ENCODE data around the gene NDUFV2.
"Not testable (repeated sequence)": the region's sequence is repeated elsewhere in the genome, so short reads cannot be mapped to it uniquely, and the experiment has no call there.

Gene NDUFV2

GRCh38 chr18:9139400-9140039, 37.0 kb downstream of the NDUFV2 start:
- peak overlapping the region in 4 of 7 experiments; percentile 60 to 87 (median 76) for H3K4me3 ChIP-seq
- H3K27ac ChIP-seq: peak overlapping the region in 14 of 21 experiments; percentile 1 to 89 (median 38)

- H3K4me3 ChIP-seq: peak overlapping the region in 2 of 7 experiments; percentile 84 to 87
- peak overlapping the region in 7 of 21 experiments; percentile 1 to 89 (median 37) for H3K27ac ChIP-seq
These were observed 37.9 kb downstream of the NDUFV2 start for GRCh38 chr18:9140381-9140780.

GRCh38 chr18:9140984-9141383, 38.5 kb downstream of the NDUFV2 start:
- H3K4me3 ChIP-seq: peak overlapping the region in 1 of 7 experiments; percentile 87
- H3K27ac ChIP-seq: peak overlapping the region in 2 of 21 experiments; percentile 18 to 89

- H3K4me3 ChIP-seq: no peak overlapping the region
- H3K27ac ChIP-seq: no peak overlapping the region
These were observed 43.7 kb downstream of the NDUFV2 start for GRCh38 chr18:9146224-9146623.

- no peak overlapping the region for H3K4me3 ChIP-seq
- H3K27ac ChIP-seq: peak overlapping the region in 8 of 21 experiments; percentile 2 to 45 (median 14)
These were observed 45.1 kb downstream of the NDUFV2 start for GRCh38 chr18:9147440-9148202.

GRCh38 chr18:9148203-9148552, 45.7 kb downstream of the NDUFV2 start:
- H3K4me3 ChIP-seq: no peak overlapping the region
- H3K27ac ChIP-seq: peak overlapping the region in 5 of 21 experiments; percentile 2 to 32 (median 15)

GRCh38 chr18:9150121-9150520, 47.6 kb downstream of the NDUFV2 start:
- no peak overlapping the region for H3K27ac ChIP-seq
- no peak overlapping the region for H3K4me3 ChIP-seq

GRCh38 chr18:9153256-9153655, 50.8 kb downstream of the NDUFV2 start:
- Histone ChIP-seq H3K4me3 (no peak overlapping the region), H3K27ac (no peak overlapping the region)

- Histone ChIP-seq H3K4me3 (no peak overlapping the region), H3K27ac (no peak overlapping the region)
These were observed 54.2 kb downstream of the NDUFV2 start for GRCh38 chr18:9156604-9157249.

GRCh38 chr18:9157806-9158205, 55.3 kb downstream of the NDUFV2 start:
- H3K4me3 ChIP-seq: no peak overlapping the region
- H3K27ac ChIP-seq: no peak overlapping the region

GRCh38 chr18:9160014-9160413, 57.5 kb downstream of the NDUFV2 start:
- H3K4me3 ChIP-seq: no peak overlapping the region
- no peak overlapping the region for H3K27ac ChIP-seq

- not testable (repeated sequence) for H3K27ac ChIP-seq, H3K4me3 ChIP-seq
These were observed 60.2 kb downstream of the NDUFV2 start for GRCh38 chr18:9162663-9163062.

GRCh38 chr18:9164149-9164548, 61.6 kb downstream of the NDUFV2 start:
- not testable (repeated sequence) for H3K4me3 ChIP-seq, H3K27ac ChIP-seq

- H3K27ac ChIP-seq, H3K4me3 ChIP-seq: not testable (repeated sequence)
These were observed 63.4 kb downstream of the NDUFV2 start for GRCh38 chr18:9165883-9166282.

GRCh38 chr18:9169515-9169914, 67.0 kb downstream of the NDUFV2 start:
- not testable (repeated sequence) for H3K27ac ChIP-seq, H3K4me3 ChIP-seq

GRCh38 chr18:9171919-9172318, 69.4 kb downstream of the NDUFV2 start:
- not testable (repeated sequence) for H3K4me3 ChIP-seq, H3K27ac ChIP-seq

- no peak overlapping the region for H3K27ac ChIP-seq
These were observed 70.1 kb downstream of the NDUFV2 start for GRCh38 chr18:9172506-9173127.

GRCh38 chr18:9173770-9174233, 71.3 kb downstream of the NDUFV2 start:
- Histone ChIP-seq H3K27ac (peak overlapping the region in 1 of 21 experiments; percentile 31), H3K4me3 (no peak overlapping the region)

More at GRCh38 chr18:9172506-9173127, 70.1 kb downstream of the NDUFV2 start:
- H3K4me3 ChIP-seq: no peak overlapping the region

GRCh38 chr18:9174302-9174701, 71.8 kb downstream of the NDUFV2 start:
- Histone ChIP-seq H3K4me3 (no peak overlapping the region), H3K27ac (peak overlapping the region in 2 of 21 experiments; percentile 2 to 31)

- H3K27ac ChIP-seq: no peak overlapping the region
- H3K4me3 ChIP-seq: no peak overlapping the region
These were observed 72.6 kb downstream of the NDUFV2 start for GRCh38 chr18:9175115-9175514.
